ENCODE data around the gene ALPL. TPM values are rescaled to one million over a fixed set of nuclear protein-coding genes. Genes with fewer than 3 reads are reported as not detected.

The ALPL gene
- total and polyA plus RNA-seq, 10 of the 15 experiments (the other 5 are each of a cell fraction or from before 2014, with no cell fraction given) = 0.07 to 0.59 (median 0.31) TPM; not detected in 2

DNA sequence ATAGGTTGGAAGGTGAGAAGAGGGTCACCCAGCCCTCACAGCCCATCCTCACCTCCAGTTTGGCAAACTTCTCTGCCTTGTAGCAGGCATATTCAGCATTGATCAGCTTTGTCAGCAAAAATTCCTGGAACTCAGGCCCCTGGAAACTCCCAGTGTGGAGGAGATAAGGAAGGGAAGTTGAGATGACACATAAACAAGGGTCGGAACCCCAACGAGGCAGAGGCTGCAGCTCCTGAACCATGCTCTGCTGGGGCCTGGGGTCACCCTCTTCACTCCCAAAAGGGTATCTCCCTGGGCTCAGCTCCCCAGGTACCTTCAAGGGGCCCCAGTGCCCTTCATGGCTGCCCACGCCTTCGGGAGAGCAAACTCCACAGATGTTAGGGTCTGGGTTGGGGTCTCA, 99.6 kb downstream of the ALPL start (continued):
- TF ChIP-seq CREB1 (IDR thresholded peaks at IDR 0.05; ENCODE audit: low read depth) = no peak
- TF ChIP-seq IKZF1 (conservative IDR thresholded peaks at IDR 0.05) = no peak

DNA sequence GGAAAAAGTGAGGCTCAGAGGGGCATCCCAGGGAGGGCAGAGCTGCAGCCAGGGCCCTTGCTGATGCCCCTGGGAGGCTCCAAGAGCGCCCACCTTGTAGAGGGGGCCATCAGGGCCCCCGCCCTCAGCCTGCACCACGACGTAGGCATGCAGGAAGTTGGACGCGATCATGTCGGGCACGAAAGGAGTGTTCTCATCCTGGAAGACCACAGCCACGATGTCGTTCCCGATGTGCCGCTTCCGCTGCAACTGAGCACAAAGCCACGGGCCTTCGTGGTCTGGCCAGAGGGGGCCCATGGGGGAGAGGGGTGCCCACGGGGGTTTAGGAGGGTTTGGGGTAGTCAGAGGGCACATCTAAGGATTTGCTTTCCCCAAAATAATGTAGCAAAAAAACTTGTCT, 100.8 kb downstream of the ALPL start:
- no TSS peak for BruUV-seq (replicated peaks)
- FAIRE-seq (no peak), ATAC-seq (no peak), DNase-seq (ENCODE audit: low read depth, low spot score) (no peak)
- WGBS (ENCODE audit: insufficient coverage, insufficient replicate concordance, low lambda C conversion rate, missing lambda C conversion rate) = 45% methylated on average over 14 of the region's 16 CpGs
- Histone ChIP-seq H3K4me3 (no peak overlapping the region), H4K20me1 (ENCODE audit: control insufficient read depth, insufficient read depth) (no peaks in the 10 kb centered on the region), H3K9me3 (replicated peaks; ENCODE audit: control insufficient read depth, insufficient read depth, low read length) (no peaks in the 10 kb centered on the region), H3K36me3 (ENCODE audit: control insufficient read depth in 2 of 2, insufficient read depth in 2 of 2, low read length in 1 of 2) (no peaks in the 10 kb centered on the region), H3K9ac (ENCODE audit: control insufficient read depth, insufficient read depth, low read length) (no peak overlapping the region), H3K79me2 (ENCODE audit: control insufficient read depth, insufficient read depth, low read length) (no peaks in the 10 kb centered on the region), H3K4me2 (ENCODE audit: control insufficient read depth, insufficient read depth) (no peak overlapping the region), H3K4me1 (ENCODE audit: control insufficient read depth, insufficient read depth, low read length) (no peaks in the 10 kb centered on the region; the same call in 1 of the 2 replicates), H2AFZ (ENCODE audit: control insufficient read depth, low read depth, low read length) (no peak overlapping the region), H3K27me3 (replicated peaks in 1 of 2; ENCODE audit: control insufficient read depth in 2 of 2, insufficient read depth in 2 of 2, low read length in 1 of 2) (no peaks in the 10 kb centered on the region; a peak in 1 of 4 replicates), H3K27ac (ENCODE audit: control insufficient read depth, insufficient read depth) (no peak overlapping the region)
- ChIA-PET POLR2A (interaction anchor here (0.6 kb wide), 1 partner anchor 846 kb away, joined by 3 read pairs; no protein-coding TSS in a partner anchor), SMC1A (ENCODE audit: uncharacterized antibody, unreplicated experiment) (no interaction called here), CTCF (interaction anchor here (0.9 kb wide), 1 partner anchor 45 kb away, joined by 3 read pairs; no protein-coding TSS in a partner anchor), RAD21 (ENCODE audit: unreplicated experiment) (no interaction called here)
- intact Hi-C loops (cut with micrococcal nuclease; ENCODE audit: unreplicated experiment) = no loop called here
- in situ Hi-C loops (cut with MboI) = no loop called here
- TF ChIP-seq, protein P1, sequence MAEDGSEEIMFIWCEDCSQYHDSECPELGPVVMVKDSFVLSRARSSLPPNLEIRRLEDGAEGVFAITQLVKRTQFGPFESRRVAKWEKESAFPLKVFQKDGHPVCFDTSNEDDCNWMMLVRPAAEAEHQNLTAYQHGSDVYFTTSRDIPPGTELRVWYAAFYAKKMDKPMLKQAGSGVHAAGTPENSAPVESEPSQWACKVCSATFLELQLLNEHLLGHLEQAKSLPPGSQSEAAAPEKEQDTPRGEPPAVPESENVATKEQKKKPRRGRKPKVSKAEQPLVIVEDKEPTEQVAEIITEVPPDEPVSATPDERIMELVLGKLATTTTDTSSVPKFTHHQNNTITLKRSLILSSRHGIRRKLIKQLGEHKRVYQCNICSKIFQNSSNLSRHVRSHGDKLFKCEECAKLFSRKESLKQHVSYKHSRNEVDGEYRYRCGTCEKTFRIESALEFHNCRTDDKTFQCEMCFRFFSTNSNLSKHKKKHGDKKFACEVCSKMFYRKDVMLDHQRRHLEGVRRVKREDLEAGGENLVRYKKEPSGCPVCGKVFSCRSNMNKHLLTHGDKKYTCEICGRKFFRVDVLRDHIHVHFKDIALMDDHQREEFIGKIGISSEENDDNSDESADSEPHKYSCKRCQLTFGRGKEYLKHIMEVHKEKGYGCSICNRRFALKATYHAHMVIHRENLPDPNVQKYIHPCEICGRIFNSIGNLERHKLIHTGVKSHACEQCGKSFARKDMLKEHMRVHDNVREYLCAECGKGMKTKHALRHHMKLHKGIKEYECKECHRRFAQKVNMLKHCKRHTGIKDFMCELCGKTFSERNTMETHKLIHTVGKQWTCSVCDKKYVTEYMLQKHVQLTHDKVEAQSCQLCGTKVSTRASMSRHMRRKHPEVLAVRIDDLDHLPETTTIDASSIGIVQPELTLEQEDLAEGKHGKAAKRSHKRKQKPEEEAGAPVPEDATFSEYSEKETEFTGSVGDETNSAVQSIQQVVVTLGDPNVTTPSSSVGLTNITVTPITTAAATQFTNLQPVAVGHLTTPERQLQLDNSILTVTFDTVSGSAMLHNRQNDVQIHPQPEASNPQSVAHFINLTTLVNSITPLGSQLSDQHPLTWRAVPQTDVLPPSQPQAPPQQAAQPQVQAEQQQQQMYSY (CRISPR knock-in tag; IDR thresholded peaks at IDR 0.05) = no peak
- no peak for TF ChIP-seq ETV6 (conservative IDR thresholded peaks at IDR 0.05 in 1 of 2, IDR thresholded peaks at IDR 0.05 in 1 of 2; ENCODE audit: borderline replicate concordance in 1 of 2, low read depth in 1 of 2)
- TF ChIP-seq NBN (IDR thresholded peaks at IDR 0.05) = no peak
- TF ChIP-seq RFX5 (IDR thresholded peaks at IDR 0.05; ENCODE audit: low read depth, low read length) = no peak
- no peak for TF ChIP-seq SMAD1 (IDR thresholded peaks at IDR 0.05; ENCODE audit: low read depth, partially characterized antibody)
- TF ChIP-seq PAX5 (IDR thresholded peaks at IDR 0.05; ENCODE audit: borderline replicate concordance, low read depth, low read length) = no peak
- TF ChIP-seq TCF12 (IDR thresholded peaks at IDR 0.05; ENCODE audit: low read depth, low read length) = no peak
- TF ChIP-seq ZNF622 (IDR thresholded peaks at IDR 0.05) = no peak
- no peak for TF ChIP-seq SP1 (IDR thresholded peaks at IDR 0.05; ENCODE audit: low read depth, low read length)
- no peak for TF ChIP-seq TAF1 (IDR thresholded peaks at IDR 0.05; ENCODE audit: borderline replicate concordance, low read depth, low read length)
- TF ChIP-seq BMI1 (IDR thresholded peaks at IDR 0.05; ENCODE audit: borderline replicate concordance) = no peak
- TF ChIP-seq BHLHE40 (IDR thresholded peaks at IDR 0.05; ENCODE audit: borderline replicate concordance in 1 of 2, low read depth in 2 of 2, low read length in 1 of 2) = no peak
- TF ChIP-seq, protein P2, sequence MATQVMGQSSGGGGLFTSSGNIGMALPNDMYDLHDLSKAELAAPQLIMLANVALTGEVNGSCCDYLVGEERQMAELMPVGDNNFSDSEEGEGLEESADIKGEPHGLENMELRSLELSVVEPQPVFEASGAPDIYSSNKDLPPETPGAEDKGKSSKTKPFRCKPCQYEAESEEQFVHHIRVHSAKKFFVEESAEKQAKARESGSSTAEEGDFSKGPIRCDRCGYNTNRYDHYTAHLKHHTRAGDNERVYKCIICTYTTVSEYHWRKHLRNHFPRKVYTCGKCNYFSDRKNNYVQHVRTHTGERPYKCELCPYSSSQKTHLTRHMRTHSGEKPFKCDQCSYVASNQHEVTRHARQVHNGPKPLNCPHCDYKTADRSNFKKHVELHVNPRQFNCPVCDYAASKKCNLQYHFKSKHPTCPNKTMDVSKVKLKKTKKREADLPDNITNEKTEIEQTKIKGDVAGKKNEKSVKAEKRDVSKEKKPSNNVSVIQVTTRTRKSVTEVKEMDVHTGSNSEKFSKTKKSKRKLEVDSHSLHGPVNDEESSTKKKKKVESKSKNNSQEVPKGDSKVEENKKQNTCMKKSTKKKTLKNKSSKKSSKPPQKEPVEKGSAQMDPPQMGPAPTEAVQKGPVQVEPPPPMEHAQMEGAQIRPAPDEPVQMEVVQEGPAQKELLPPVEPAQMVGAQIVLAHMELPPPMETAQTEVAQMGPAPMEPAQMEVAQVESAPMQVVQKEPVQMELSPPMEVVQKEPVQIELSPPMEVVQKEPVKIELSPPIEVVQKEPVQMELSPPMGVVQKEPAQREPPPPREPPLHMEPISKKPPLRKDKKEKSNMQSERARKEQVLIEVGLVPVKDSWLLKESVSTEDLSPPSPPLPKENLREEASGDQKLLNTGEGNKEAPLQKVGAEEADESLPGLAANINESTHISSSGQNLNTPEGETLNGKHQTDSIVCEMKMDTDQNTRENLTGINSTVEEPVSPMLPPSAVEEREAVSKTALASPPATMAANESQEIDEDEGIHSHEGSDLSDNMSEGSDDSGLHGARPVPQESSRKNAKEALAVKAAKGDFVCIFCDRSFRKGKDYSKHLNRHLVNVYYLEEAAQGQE (IDR thresholded peaks at IDR 0.05; ENCODE audit: low read depth, low read length) = no peak

Measured in GM12878 (cell line).